IPS DF 6.9 (cell line): ENCODE measurements around the gene DUS1L.
A peak's percentile ranks its signal among the peaks of the same experiment; 100 is the strongest.
"Not testable (repeated sequence)": the region's sequence is repeated elsewhere in the genome, so short reads cannot be mapped to it uniquely, and the experiment has no call there.

Source experiments
- DNase-seq: peaks from one replicate; pipeline ENCODE4 v3.0.0-alpha.2; 2013; ENCODE audit warnings: low read depth, low spot score
- H3K27ac ChIP-seq: one replicate; pipeline ENCODE4 v1.5.1; 2013; ENCODE audit warnings: low read length, control low read depth
- H3K27me3 ChIP-seq: 2 replicates; pipeline ENCODE4 v1.6.1; 2013; ENCODE audit warnings: mild to moderate bottlenecking, low read length; ENCODE audit not compliant: control insufficient read depth, insufficient read depth
- H3K36me3 ChIP-seq: 2 replicates; pipeline ENCODE4 v1.6.1; 2013; ENCODE audit warnings: low read length; ENCODE audit not compliant: control insufficient read depth, insufficient read depth
- H3K4me1 ChIP-seq: 2 replicates; pipeline ENCODE4 v1.6.1; 2013; ENCODE audit warnings: low read length; ENCODE audit not compliant: control insufficient read depth, insufficient read depth
- H3K4me3 ChIP-seq: 2 replicates; pipeline ENCODE4 v1.5.1; 2013; ENCODE audit warnings: mild to moderate bottlenecking, low read length
- H3K9me3 ChIP-seq: 2 replicates; pipeline ENCODE4 v1.6.1; 2013; ENCODE audit warnings: low read length, inconsistent platforms; ENCODE audit not compliant: control insufficient read depth, insufficient read depth
- WGBS: extraction: QIAGEN DNeasy Blood & Tissue Kit; methylation state at CpG from one replicate; pipeline ENCODE4 v1.1.7; 2013; ENCODE audit warnings: mixed read lengths, missing lambda C conversion rate; ENCODE audit not compliant: insufficient read length, insufficient coverage; 5-methylcytosine and 5-hydroxymethylcytosine counted together

The DUS1L gene

GRCh38 chr17:82047379-82047778 is 18.2 kb downstream of the DUS1L start:
- no CpG with 5 or more reads among the region's 24 CpGs for WGBS
- Histone ChIP-seq H3K9me3 (no peaks in the 10 kb centered on the region), H3K27me3 (no peaks in the 10 kb centered on the region), H3K27ac (no peak overlapping the region), H3K36me3 (peaks cover 12% of the 10 kb centered on the region), H3K4me1 (peaks cover 11% of the 10 kb centered on the region; the same call in 1 of the 2 replicates), H3K4me3 (no peak overlapping the region)
- no peak for DNase-seq

- DNase-seq, result no peak
- H3K4me1 ChIP-seq, result peaks cover 11% of the 10 kb centered on the region; the same call in 1 of the 2 replicates
- H3K27me3 ChIP-seq, result no peaks in the 10 kb centered on the region
- H3K27ac ChIP-seq, result no peak overlapping the region
- peaks cover 12% of the 10 kb centered on the region for H3K36me3 ChIP-seq
- WGBS, result no CpG with 5 or more reads among the region's 21 CpGs
- no peaks in the 10 kb centered on the region for H3K9me3 ChIP-seq
- H3K4me3 ChIP-seq, result no peak overlapping the region
Observed at GRCh38 chr17:82046903-82047302, 18.7 kb downstream of the DUS1L start.

DNA sequence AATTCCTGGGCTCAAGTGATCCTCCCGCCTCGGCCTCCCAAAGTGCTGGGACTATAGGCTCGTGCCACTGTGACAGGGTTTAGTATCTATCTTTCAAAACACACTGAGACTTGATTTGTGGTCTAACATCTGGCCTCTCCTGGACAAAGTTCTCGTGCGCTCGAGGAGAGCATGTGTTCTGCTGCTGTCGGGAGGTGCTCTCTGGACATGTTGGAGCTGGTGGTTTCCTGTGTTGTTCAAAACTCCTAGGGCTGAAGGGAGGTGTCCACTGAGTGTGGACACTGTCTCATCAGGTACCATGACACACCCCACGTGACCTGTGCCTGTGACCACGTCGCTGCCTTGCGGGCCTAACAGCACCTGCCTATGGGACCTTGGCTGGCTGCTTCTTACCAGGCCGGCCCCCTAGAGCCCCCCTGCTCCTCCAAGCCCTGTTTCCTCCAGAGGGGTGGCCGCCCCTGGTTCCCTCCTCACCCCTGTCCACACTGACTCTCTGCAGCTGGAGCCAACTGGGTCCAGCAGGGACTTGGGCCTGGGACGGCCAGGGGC is 19.6 kb downstream of the DUS1L start:
- Histone ChIP-seq H3K27me3 (no peaks in the 10 kb centered on the region), H3K4me1 (peaks cover 11% of the 10 kb centered on the region; the same call in 1 of the 2 replicates), H3K36me3 (peaks cover 12% of the 10 kb centered on the region), H3K9me3 (no peaks in the 10 kb centered on the region), H3K4me3 (no peak overlapping the region), H3K27ac (no peak overlapping the region)
- no peak for DNase-seq
- no CpG with 5 or more reads among the region's 14 CpGs for WGBS

DNA sequence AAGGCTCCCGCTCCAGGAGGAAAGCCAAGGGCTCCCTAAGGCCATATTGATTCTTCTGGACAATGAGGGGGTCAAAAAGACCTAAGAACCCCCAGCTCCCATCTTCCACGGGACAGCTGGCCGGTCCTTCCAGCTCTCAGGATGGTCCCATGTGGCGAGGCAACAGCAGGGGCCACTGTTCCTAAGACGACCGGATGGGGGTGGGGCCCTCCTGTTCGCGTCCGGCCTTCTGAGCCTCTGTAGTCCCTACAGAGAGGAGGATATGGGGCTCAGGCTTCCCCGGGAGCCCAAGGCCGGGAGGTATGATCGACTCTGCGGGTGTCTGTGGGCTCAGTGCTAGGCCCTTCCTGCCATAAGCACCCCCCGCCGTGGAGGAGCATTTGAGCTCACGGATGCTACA is 22.1 kb downstream of the DUS1L start:
- Histone ChIP-seq H3K36me3 (peaks cover 5% of the 10 kb centered on the region), H3K27me3 (no peaks in the 10 kb centered on the region), H3K4me1 (peaks cover 5% of the 10 kb centered on the region; the same call in 1 of the 2 replicates), H3K27ac (no peak overlapping the region), H3K9me3 (no peaks in the 10 kb centered on the region), H3K4me3 (no peak overlapping the region)
- no CpG with 5 or more reads among the region's 16 CpGs for WGBS
- DNase-seq, result no peak

GRCh38 chr17:82042649-82043048 is 23.0 kb downstream of the DUS1L start:
- H3K4me1 ChIP-seq, result peaks cover 5% of the 10 kb centered on the region; the same call in 1 of the 2 replicates
- WGBS, result no CpG with 5 or more reads among the region's 9 CpGs
- no peaks in the 10 kb centered on the region for H3K27me3 ChIP-seq
- peaks cover 5% of the 10 kb centered on the region for H3K36me3 ChIP-seq
- no peak overlapping the region for H3K27ac ChIP-seq
- no peaks in the 10 kb centered on the region for H3K9me3 ChIP-seq
- no peak for DNase-seq
- no peak overlapping the region for H3K4me3 ChIP-seq

DNA sequence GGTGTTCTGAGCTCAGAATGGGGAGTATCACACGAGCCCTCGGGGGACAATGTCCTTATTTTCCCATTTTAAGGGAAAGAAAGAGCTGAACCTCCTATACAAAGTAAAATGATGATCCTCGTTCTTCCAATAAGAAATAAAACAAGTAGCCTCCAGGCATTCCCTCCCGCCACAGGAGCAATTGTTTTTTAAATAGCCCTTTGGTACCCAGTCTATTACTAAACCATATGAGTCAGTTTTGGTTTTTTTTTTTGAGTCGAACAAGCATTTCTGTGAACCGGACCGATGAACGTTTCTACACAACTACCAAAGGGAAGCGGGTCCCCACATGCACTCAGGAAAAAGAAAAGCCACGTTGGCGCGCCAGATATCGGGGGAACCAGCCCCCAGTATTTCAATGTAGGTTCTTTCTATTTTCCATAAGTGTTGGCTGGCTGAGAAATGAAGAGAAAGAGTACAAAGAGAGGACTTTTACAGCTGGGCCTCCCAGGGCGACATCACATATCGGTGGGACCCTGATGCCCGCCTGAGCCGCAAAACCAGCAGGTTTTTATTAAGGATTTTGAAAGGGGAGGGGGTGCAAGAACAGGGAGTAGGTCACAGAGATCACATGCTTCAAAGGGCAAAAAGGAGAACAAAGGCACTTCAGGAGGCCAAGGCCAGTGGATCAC is 24.3 kb downstream of the DUS1L start:
- H3K27ac ChIP-seq, result no peak overlapping the region
- no peak for DNase-seq
- no peak overlapping the region for H3K4me3 ChIP-seq
- no CpG with 5 or more reads among the region's 17 CpGs for WGBS
- no peaks in the 10 kb centered on the region for H3K9me3 ChIP-seq
- peaks cover 5% of the 10 kb centered on the region; the same call in 1 of the 2 replicates for H3K4me1 ChIP-seq
- H3K36me3 ChIP-seq, result no peaks in the 10 kb centered on the region
- no peaks in the 10 kb centered on the region for H3K27me3 ChIP-seq

GRCh38 chr17:82039695-82040299 is 25.8 kb downstream of the DUS1L start:
- no CpG with 5 or more reads among the region's 8 CpGs for WGBS
- Histone ChIP-seq H3K4me3 (no peak overlapping the region), H3K36me3 (no peaks in the 10 kb centered on the region), H3K9me3 (no peaks in the 10 kb centered on the region), H3K27me3 (no peaks in the 10 kb centered on the region), H3K27ac (no peak overlapping the region), H3K4me1 (peaks cover 5% of the 10 kb centered on the region; the same call in 1 of the 2 replicates)
- no peak for DNase-seq

DNA sequence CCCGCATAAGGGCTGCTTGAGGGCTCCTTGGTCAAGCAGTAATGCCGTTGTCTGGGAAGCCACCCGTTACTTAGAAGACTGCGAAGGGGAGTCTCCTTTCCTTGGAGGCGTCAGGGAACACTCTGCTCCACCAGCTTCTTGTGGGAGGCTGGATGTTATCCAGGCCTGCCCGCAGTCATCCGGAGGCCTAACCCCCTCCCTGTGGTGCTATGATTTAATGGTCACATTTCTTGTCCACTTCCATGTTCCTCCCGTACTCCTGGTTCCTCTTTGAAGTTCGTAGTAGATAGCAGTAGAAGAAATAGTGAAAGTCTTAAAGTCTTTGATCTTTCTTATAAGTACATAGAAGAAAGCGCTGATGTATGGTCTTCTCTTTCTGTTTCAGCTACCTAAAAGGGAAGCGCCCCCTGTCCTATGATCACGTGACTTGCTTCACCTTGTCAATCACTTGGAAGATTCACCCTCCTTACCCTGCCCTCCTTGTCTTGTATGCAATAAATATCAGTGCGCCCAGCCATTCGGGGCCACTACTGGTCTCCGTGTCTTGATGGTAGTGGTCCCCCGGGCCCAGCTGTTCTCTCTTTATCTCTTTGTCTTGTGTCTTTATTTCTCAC is 26.7 kb downstream of the DUS1L start:
- not testable (repeated sequence) for H3K36me3 ChIP-seq, H3K9me3 ChIP-seq, H3K4me1 ChIP-seq, H3K27me3 ChIP-seq, H3K27ac ChIP-seq, DNase-seq, H3K4me3 ChIP-seq
- no CpG with 5 or more reads among the region's 16 CpGs for WGBS

GRCh38 chr17:82037889-82038195 is 27.8 kb downstream of the DUS1L start:
- H3K4me1 ChIP-seq, result peaks cover 4% of the 10 kb centered on the region; the same call in 1 of the 2 replicates
- no CpG with 5 or more reads among the region's 10 CpGs for WGBS

GRCh38 chr17:82037092-82037888 is 28.3 kb downstream of the DUS1L start, which contains the start of gene DCXR:
TSS of gene DCXR (minus strand) at chr17:82037697. CDS start at chr17:82037682, 15 bp downstream.
- DNase-seq, result peak; percentile 95
- peaks cover 5% of the 10 kb centered on the region; the same call in 1 of the 2 replicates for H3K4me1 ChIP-seq
- H3K27ac ChIP-seq, result no peak within 1 kb of the TSS
- H3K4me3 ChIP-seq, result peak within 1 kb of the TSS; percentile 52; the same call in 1 of the 2 replicates
- WGBS, result no CpG with 5 or more reads among the region's 92 CpGs
- no peaks in the 10 kb centered on the region for H3K27me3 ChIP-seq
- H3K9me3 ChIP-seq, result no peaks in the 10 kb centered on the region
- H3K36me3 ChIP-seq, result no peaks in the 10 kb centered on the region

More at GRCh38 chr17:82037889-82038195, 27.8 kb downstream of the DUS1L start:
- Histone ChIP-seq H3K27ac (no peak overlapping the region), H3K4me3 (no peak overlapping the region), H3K36me3 (no peaks in the 10 kb centered on the region), H3K9me3 (no peaks in the 10 kb centered on the region), H3K27me3 (no peaks in the 10 kb centered on the region)
- DNase-seq, result no peak
